HG03442 (cell line): Measurements from ENCODE around the gene HAO1.
"Not testable (repeated sequence)": the region's sequence is repeated elsewhere in the genome, so short reads cannot be mapped to it uniquely, and the experiment has no call there.

Experiments used
- ATAC-seq: cut with Tn5 transposase; IDR thresholded peaks from one replicate; pipeline ENCODE4 v1.9.1; 2021; ENCODE audit warnings: mild to moderate bottlenecking, moderate library complexity; ENCODE audit not compliant: unreplicated experiment

The HAO1 gene

DNA sequence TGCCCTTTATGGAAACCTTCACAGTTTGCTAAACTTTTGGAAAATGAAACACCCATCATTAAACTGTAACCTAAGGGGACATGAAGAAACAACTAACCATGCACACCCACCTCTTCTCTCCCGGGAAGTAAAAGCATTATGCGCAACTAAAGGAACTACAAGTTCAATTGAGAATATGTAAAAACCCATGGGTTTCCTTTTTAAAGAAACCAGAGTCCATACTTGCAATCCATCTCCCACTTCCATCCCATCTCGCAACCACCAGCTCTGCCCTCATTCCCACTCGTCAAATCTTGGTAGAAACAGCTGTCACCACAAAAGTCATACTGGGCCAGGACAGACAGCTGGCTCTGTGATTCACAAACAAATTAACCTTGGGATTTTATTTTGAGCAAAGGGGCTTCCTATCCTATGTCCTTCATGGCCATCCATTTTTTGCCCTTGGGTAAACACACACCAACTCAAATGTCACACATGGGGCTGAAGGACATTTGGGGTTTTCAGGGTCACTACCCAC lies 81.5 kb downstream of the HAO1 start:
- ATAC-seq: no peak

GRCh38 chr20:7856756-7857155 lies 83.5 kb downstream of the HAO1 start:
- ATAC-seq: no peak

GRCh38 chr20:7855545-7855944 lies 84.7 kb downstream of the HAO1 start:
- ATAC-seq: no peak

- no peak for ATAC-seq
Measured at GRCh38 chr20:7853493-7853892, 86.8 kb downstream of the HAO1 start.

- ATAC-seq: no peak
Measured at GRCh38 chr20:7850775-7851490, 89.3 kb downstream of the HAO1 start.

DNA sequence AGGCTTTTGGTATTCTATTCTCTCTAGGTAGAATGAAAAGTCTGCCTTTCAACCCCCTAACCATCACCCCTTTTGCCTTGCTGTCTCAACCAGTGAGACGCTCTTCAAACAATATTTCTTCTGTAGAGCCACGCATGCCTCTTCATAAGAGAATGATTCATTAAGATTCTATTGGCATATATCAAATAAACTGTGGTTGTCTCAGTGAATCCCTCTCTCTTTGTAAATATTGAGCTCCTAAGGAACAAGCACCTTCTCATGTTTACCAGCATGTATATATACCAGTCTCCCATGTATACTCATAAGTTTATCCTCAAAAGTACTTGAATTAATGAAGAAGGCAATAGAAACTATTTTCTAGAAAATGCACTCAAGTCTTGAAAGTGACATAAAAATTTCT lies 90.6 kb downstream of the HAO1 start:
- no peak for ATAC-seq

DNA sequence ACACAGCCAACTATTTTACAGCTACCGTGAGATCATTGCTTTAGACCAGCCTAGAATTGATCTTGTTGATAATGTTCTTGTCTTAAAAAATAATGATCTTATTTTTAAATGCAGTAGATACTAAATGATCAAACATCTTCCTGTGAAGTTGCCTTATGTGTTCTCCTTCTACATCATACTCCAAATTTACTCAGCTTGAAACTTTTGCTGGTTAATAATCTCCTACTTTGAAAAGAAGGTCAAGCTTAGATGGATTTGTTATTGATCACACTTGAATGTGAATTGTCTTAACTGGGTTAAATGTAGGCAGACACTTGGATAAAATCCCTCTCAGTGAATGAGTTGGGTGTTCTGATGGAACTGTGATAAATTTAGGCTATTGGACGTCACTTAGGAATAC lies 91.9 kb downstream of the HAO1 start:
- no peak for ATAC-seq

DNA sequence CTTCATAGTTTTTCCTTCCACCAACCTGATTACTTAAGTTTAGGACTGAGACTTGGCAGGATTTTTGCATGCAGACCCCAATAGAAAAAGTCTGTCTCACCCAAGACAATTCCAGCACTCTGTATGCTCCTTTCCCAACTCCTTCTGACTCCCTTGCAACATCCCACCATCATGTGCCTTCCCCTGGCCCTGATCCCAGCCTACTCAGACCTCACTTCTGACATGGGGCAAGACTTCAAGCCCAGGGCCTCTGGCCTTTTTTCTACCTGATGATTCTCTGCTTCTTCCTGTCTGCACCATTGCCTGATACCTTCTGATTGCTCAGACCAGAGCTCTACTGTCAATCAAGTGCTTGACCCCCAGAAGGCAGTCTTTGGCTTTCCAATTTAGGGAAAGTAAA lies 96.6 kb downstream of the HAO1 start:
- no peak for ATAC-seq

DNA sequence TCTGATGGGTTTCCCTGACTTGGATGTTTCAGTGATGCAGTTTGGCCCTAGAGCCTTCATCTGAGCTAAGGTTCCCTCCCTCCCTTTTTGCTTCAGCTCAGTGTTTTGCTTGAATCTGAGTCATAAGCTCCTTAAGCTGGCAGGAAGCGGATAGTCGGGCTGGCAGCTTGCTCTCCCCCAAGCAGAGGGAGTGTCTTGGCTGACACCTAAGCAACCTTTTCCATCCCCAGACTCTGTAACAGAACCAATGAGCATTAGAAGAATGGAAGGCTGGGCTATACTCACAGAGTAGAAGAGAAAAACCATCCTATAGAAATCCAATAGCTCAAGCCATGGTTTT lies 98.3 kb downstream of the HAO1 start:
- no peak for ATAC-seq

DNA sequence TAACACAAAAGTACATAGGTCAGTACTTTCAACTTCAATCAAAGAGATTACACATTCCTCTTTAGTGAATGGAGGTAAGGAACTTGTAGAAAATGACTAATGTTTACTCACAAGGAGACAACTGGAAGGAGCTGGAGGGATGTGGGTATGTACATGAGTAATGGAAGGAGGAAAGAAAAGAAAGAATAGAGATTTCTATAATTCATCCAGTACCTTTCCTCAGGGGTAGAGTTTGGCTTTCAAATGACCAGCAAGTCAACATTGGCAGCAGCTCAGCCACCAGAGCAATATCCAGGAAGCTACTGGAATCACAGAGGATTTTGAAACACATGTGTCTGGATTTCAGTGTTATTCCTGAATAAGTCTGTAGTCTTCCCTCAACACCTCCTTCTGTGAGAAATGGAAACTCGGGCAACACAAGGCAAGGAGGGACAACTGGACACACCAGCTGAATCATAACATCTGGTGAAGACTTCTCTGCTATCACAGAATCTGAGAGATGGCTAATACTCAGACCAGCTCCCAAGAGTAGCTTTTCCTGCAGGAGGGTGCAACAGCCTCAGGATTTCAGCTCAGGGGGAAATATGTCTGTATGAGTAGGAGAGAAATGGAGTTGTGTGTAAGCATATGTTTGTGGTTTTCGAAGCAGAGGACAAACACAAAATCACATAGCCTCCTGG lies 98.8 kb downstream of the HAO1 start:
- ATAC-seq: no peak

GRCh38 chr20:7836076-7836475 lies 104.2 kb downstream of the HAO1 start:
- ATAC-seq: no peak

- not testable (repeated sequence) for ATAC-seq
Measured at GRCh38 chr20:7834441-7834840, 105.8 kb downstream of the HAO1 start.
